GM18907 (cell line): Measurements from ENCODE around the gene RBMXL2.

Source experiments
- ATAC-seq: cut with Tn5 transposase; IDR thresholded peaks from one replicate; pipeline ENCODE4 v1.9.1; 2021; ENCODE audit warnings: mild to moderate bottlenecking, moderate library complexity; ENCODE audit not compliant: unreplicated experiment

RBMXL2 gene

GRCh38 chr11:7088921-7089320, at the start of gene RBMXL2:
RBMXL2 (plus strand) TSS chr11:7088998; CDS start chr11:7089121, 123 bp downstream.
- ATAC-seq: no peak

- no peak for ATAC-seq
Observed at GRCh38 chr11:7046474-7047175, 42.2 kb upstream of the RBMXL2 start.

- ATAC-seq: no peak
Observed at GRCh38 chr11:7050191-7050590, 38.6 kb upstream of the RBMXL2 start.

GRCh38 chr11:7056828-7057513, 31.8 kb upstream of the RBMXL2 start:
- ATAC-seq: no peak

GRCh38 chr11:7057641-7058040, 31.2 kb upstream of the RBMXL2 start:
- ATAC-seq: no peak

- ATAC-seq: no peak
Observed at GRCh38 chr11:7060868-7061267, 27.9 kb upstream of the RBMXL2 start.

- ATAC-seq: no peak
Observed at GRCh38 chr11:7062534-7062933, 26.3 kb upstream of the RBMXL2 start.

- no peak for ATAC-seq
Observed at GRCh38 chr11:7072401-7073028, 16.3 kb upstream of the RBMXL2 start.

- ATAC-seq: no peak
Observed at GRCh38 chr11:7077101-7077500, 11.7 kb upstream of the RBMXL2 start.

GRCh38 chr11:7079545-7080135, 9.2 kb upstream of the RBMXL2 start:
- ATAC-seq: no peak

GRCh38 chr11:7080900-7081299, 7.9 kb upstream of the RBMXL2 start:
- ATAC-seq: no peak

GRCh38 chr11:7081441-7081840, 7.4 kb upstream of the RBMXL2 start:
- no peak for ATAC-seq

- ATAC-seq: no peak
Observed at GRCh38 chr11:7089328-7090251, 792 bp downstream of the RBMXL2 start.

GRCh38 chr11:7098235-7098832, 9.5 kb downstream of the RBMXL2 start:
- peak; percentile 75 for ATAC-seq

GRCh38 chr11:7115780-7116179, 27.0 kb downstream of the RBMXL2 start:
- no peak for ATAC-seq

- no peak for ATAC-seq
Observed at GRCh38 chr11:7116370-7116769, 27.6 kb downstream of the RBMXL2 start.

GRCh38 chr11:7138051-7138450, 49.3 kb downstream of the RBMXL2 start:
- ATAC-seq: no peak
